Motor neuron (in vitro differentiated cells): ENCODE results near the gene RBBP5. TPM values are rescaled to one million over a fixed set of nuclear protein-coding genes. Genes with fewer than 3 reads are reported as not detected.
A peak's percentile ranks its signal among the peaks of the same experiment; 100 is the strongest.

ENCODE experiments used
- ATAC-seq, 8 experiments: fragments of 200-7000 bp; cut with Tn5 transposase; replicated peaks in 6 of 8; 2 replicates each; pipeline ENCODE4 v1.8.0; 2021; ENCODE audit warnings: mild to moderate bottlenecking in 8 of 8, moderate library complexity in 8 of 8
- H3K27ac ChIP-seq, 2 donors: fragments of 250-450 bp; sonication (Bioruptor Pico); 2 replicates each; pipeline ENCODE4 v1.9.0; 2021; ENCODE audit warnings: antibody characterized with exemption in 2 of 2, mild to moderate bottlenecking in 2 of 2, moderate library complexity in 1 of 2
- H3K4me1 ChIP-seq, 2 donors: fragments of 250-450 bp; sonication (Bioruptor Pico); replicated peaks in 1 of 2; 2 replicates each; pipeline ENCODE4 v1.6.1; 2021; ENCODE audit warnings: antibody characterized with exemption in 2 of 2, mild to moderate bottlenecking in 2 of 2, moderate library complexity in 1 of 2
- H3K4me3 ChIP-seq, 5 donors: fragments of 250-450 bp; sonication (Bioruptor Pico); 2 replicates each; pipeline ENCODE4 v1.9.0; 2021; ENCODE audit warnings: antibody characterized with exemption in 5 of 5, mild to moderate bottlenecking in 5 of 5, moderate library complexity in 4 of 5
- WGBS, 10 experiments: fragments of 450-650 bp; shearing (Covaris generic); methylation state at CpG; one replicate each; pipeline ENCODE4 v1.0.0; 2022; 5-methylcytosine and 5-hydroxymethylcytosine counted together
- in situ Hi-C, 9 experiments: fragments of 400-800 bp; cut with MboI; loops; one replicate each; pipeline ENCODE4 v1.15.0; 2021; ENCODE audit warnings: low sequenced_read_pairs in 9 of 9, low pct_unique_long_range_greater_than_20kb in 2 of 9; ENCODE audit not compliant: unreplicated experiment in 9 of 9
- total RNA-seq, 8 experiments: library from RNA; unstranded; fragments of 300-600 nt; gene quantifications; 2 replicates each; pipeline versions ENCODE4 v1.2.3 to v1.2.4, GENCODE V29; 2022

Gene RBBP5
- total RNA-seq, 8 experiments from 2014 or later: 11.7 to 25.2 (median 17.0) TPM

DNA sequence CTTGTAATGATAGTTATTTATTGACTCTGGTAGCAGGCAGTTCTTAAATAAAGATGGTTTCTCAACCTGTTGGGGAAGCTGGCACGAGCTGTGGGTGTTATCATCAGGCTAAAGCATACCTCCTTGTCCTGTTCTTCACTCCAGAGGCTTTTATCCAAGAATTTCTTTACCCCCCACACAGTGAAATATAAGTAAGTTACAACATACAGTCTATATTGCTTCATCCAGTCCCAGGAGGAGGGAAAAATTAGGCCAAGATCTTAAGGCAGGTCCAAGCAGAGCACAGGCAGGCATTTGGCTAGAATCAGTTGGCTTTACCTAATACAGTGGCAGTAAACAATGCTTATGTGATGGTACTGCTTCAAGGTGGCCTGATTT, 43.9 kb downstream of the RBBP5 start:
- in situ Hi-C loops: no loop called here
- no peak for ATAC-seq
- Histone ChIP-seq H3K4me1 (no peaks in the 10 kb centered on the region), H3K27ac (no peak overlapping the region), H3K4me3 (no peak overlapping the region)
- 60 to 100% (median 80%) methylated on average over 1 of the region's 1 CpG; no CpG with 5 or more reads in 5 of the 10 experiments for WGBS, 10 experiments

DNA sequence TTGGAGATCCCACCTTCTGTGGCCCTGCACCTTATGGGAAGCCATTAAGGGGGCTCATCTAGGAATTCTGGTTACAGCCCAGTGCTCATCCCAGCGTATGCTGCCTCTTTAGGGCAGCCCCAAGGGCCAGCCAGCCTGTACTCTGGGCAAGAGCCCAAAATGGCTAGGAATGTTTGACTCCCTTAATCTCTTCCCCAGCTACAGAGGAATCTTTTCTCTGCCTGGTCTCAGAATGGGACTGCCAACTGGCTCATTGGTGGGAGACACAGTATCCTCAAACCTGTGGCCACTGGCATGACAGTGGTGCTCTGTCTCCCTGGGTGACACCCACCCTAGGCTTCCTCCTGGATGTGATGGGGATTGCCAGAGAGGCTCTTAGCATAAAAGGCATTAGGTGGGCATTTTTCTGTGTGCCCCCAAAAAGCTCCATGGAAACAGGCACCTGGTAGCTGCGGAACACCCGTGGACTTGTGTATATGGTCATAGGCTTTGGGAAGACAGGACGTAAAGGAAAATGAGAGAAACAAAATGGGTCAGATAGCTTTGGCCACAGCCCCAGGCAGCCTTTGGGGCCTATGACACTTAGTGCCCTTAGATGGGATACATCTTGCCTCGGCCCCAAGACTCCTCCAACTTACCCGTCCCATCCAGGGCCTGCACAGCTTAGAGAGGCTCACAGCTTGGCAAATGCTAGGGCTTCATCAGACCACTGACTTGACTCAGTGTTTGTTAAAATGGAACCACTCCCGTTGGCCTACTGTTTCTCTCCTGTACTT, 44.4 kb downstream of the RBBP5 start:
- 40 to 100% (median 84%) methylated on average over 1 to 7 of the region's 7 CpGs; no CpG with 5 or more reads in 1 of the 10 experiments for WGBS, 10 experiments
- Histone ChIP-seq H3K4me3 (no peak overlapping the region), H3K4me1 (no peaks in the 10 kb centered on the region), H3K27ac (no peak overlapping the region)
- in situ Hi-C loops: no loop called here
- ATAC-seq: no peak

GRCh38 chr1:205076245-205076761, 45.5 kb downstream of the RBBP5 start:
- Histone ChIP-seq H3K4me3 (no peak overlapping the region), H3K27ac (no peak overlapping the region), H3K4me1 (no peaks in the 10 kb centered on the region)
- ATAC-seq: no peak
- WGBS, 10 experiments: 50 to 100% (median 80%) methylated on average over 1 to 4 of the region's 4 CpGs; no CpG with 5 or more reads in 5 of the 10 experiments
- in situ Hi-C loops: no loop called here

GRCh38 chr1:205075642-205076155, 46.1 kb downstream of the RBBP5 start:
- no peaks in the 10 kb centered on the region for H3K4me1 ChIP-seq
- in situ Hi-C loops: no loop called here
- H3K4me3 ChIP-seq: no peak overlapping the region
- H3K27ac ChIP-seq: no peak overlapping the region
- 0 to 95% (median 48%) methylated on average over 1 to 5 of the region's 7 CpGs; no CpG with 5 or more reads in 1 of the 10 experiments for WGBS, 10 experiments
- ATAC-seq: no peak

DNA sequence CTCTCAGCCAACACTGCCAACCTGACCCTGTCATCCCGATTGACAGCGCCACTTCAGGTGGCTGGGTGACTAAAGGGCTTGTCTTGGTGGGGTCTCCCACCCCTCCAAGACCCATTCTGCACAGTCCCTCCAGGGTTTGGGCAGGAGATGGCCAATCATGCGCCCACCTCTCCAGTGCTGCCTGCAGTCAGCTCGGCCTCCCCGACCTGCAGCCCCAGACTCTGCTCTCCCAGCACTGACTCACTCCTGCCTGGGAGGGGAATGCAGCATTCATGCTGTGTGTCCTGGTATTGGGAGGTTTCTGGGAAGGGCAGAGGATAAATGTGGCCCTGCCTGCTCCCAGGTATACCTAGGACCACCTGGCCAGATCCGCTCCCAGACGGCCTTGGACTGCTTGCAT, 47.3 kb downstream of the RBBP5 start:
- in situ Hi-C loops: loop anchor here in 1 of 9 experiments (25.0 kb wide), 1 partner anchor 112 kb away; no protein-coding TSS in a partner anchor
- ATAC-seq: peak in 1 of 8 experiments; percentile 9
- no peak overlapping the region for H3K4me3 ChIP-seq
- no peak overlapping the region for H3K27ac ChIP-seq
- no peaks in the 10 kb centered on the region for H3K4me1 ChIP-seq
- WGBS, 10 experiments: 80 to 92% (median 87%) methylated on average over 2 to 6 of the region's 7 CpGs; no CpG with 5 or more reads in 6 of the 10 experiments

- H3K4me3 ChIP-seq: no peak overlapping the region
Observed at GRCh38 chr1:205074084-205074483, 47.7 kb downstream of the RBBP5 start.

GRCh38 chr1:205073511-205073910, 48.3 kb downstream of the RBBP5 start:
- 51 to 100% (median 87%) methylated on average over 1 to 11 of the region's 12 CpGs; no CpG with 5 or more reads in 2 of the 10 experiments for WGBS, 10 experiments
- H3K27ac ChIP-seq: no peak overlapping the region
- no peaks in the 10 kb centered on the region for H3K4me1 ChIP-seq
- peak in 4 of 8 experiments; percentile 6 to 82 (median 46) for ATAC-seq
- in situ Hi-C loops: loop anchor here in 1 of 9 experiments (25.0 kb wide), 1 partner anchor 111 kb away; no protein-coding TSS in a partner anchor
- H3K4me3 ChIP-seq: no peak overlapping the region

More at GRCh38 chr1:205074084-205074483, 47.7 kb downstream of the RBBP5 start:
- in situ Hi-C loops: loop anchor here in 1 of 9 experiments (25.0 kb wide), 1 partner anchor 112 kb away; no protein-coding TSS in a partner anchor
- 83 to 100% (median 89%) methylated on average over 6 to 11 of the region's 11 CpGs; no CpG with 5 or more reads in 6 of the 10 experiments for WGBS, 10 experiments
- H3K27ac ChIP-seq: no peak overlapping the region
- no peaks in the 10 kb centered on the region for H3K4me1 ChIP-seq
- peak in 1 of 8 experiments; percentile 9 for ATAC-seq

- 60 to 88% (median 78%) methylated on average over 3 to 6 of the region's 8 CpGs; no CpG with 5 or more reads in 6 of the 10 experiments for WGBS, 10 experiments
- H3K4me1 ChIP-seq: no peaks in the 10 kb centered on the region
- ATAC-seq: no peak
- no peak overlapping the region for H3K4me3 ChIP-seq
- no peak overlapping the region for H3K27ac ChIP-seq
- in situ Hi-C loops: loop anchor here in 1 of 9 experiments (25.0 kb wide), 1 partner anchor 111 kb away; no protein-coding TSS in a partner anchor
Observed at GRCh38 chr1:205072881-205073280, 48.9 kb downstream of the RBBP5 start.

DNA sequence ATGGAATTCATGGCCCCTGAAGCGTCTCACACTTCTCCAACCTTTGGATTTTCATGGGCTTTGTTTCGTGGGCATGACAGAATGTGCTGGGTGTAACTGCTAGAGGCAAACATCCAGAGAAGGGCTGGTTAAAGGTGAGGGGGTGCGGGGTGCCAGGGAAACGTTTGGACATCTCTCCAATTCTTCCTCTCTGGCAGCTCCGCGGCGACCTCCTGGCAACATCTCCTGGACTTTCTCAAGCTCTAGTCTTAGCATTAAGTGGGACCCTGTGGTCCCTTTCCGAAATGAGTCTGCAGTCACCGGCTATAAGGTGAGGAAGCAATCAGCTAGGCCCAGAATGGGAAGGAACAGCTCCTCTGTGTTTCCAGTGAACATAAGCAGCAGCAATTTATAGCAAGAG, 49.5 kb downstream of the RBBP5 start:
- 60 to 92% (median 84%) methylated on average over 1 to 9 of the region's 9 CpGs; no CpG with 5 or more reads in 4 of the 10 experiments for WGBS, 10 experiments
- H3K27ac ChIP-seq: no peak overlapping the region

GRCh38 chr1:205071801-205072200, 50.0 kb downstream of the RBBP5 start:
- no peak for ATAC-seq
- Histone ChIP-seq H3K27ac (no peak overlapping the region), H3K4me1 (no peaks in the 10 kb centered on the region), H3K4me3 (no peak overlapping the region)
- in situ Hi-C loops: loop anchor here in 1 of 9 experiments (25.0 kb wide), 1 partner anchor 110 kb away; no protein-coding TSS in a partner anchor
- WGBS, 10 experiments: 81 to 100% (median 96%) methylated on average over 2 to 9 of the region's 12 CpGs; no CpG with 5 or more reads in 6 of the 10 experiments

More for the DNA sequence above, 49.5 kb downstream of the RBBP5 start:
- Histone ChIP-seq H3K4me3 (no peak overlapping the region), H3K4me1 (no peaks in the 10 kb centered on the region)
- in situ Hi-C loops: loop anchor here in 1 of 9 experiments (25.0 kb wide), 1 partner anchor 110 kb away; no protein-coding TSS in a partner anchor
- ATAC-seq: peak in 1 of 8 experiments; percentile 27

DNA sequence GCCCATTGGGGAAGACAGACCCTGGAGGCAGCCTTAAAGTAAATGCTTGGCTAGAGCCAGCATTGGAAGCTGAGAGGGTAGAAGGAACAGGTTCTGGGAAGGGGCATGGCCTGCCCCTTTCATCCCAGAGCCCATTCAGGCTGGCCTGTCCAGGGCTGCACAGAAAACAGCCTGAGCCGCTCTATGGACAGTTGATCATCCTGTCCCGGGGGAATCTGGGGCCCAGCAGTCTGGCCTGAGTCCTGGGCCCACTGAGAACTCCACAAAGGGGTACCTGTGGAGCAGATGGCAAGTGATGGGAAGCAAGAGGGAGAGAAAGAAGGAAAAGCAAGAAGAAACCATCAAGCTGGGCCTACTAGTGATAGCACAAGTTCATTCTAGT, 50.8 kb downstream of the RBBP5 start:
- ATAC-seq: no peak
- Histone ChIP-seq H3K4me1 (no peaks in the 10 kb centered on the region), H3K4me3 (no peak overlapping the region), H3K27ac (no peak overlapping the region)
- in situ Hi-C loops: loop anchor here in 1 of 9 experiments (25.0 kb wide), 1 partner anchor 109 kb away; no protein-coding TSS in a partner anchor
- 64 to 100% (median 97%) methylated on average over 1 to 2 of the region's 2 CpGs; no CpG with 5 or more reads in 4 of the 10 experiments for WGBS, 10 experiments

DNA sequence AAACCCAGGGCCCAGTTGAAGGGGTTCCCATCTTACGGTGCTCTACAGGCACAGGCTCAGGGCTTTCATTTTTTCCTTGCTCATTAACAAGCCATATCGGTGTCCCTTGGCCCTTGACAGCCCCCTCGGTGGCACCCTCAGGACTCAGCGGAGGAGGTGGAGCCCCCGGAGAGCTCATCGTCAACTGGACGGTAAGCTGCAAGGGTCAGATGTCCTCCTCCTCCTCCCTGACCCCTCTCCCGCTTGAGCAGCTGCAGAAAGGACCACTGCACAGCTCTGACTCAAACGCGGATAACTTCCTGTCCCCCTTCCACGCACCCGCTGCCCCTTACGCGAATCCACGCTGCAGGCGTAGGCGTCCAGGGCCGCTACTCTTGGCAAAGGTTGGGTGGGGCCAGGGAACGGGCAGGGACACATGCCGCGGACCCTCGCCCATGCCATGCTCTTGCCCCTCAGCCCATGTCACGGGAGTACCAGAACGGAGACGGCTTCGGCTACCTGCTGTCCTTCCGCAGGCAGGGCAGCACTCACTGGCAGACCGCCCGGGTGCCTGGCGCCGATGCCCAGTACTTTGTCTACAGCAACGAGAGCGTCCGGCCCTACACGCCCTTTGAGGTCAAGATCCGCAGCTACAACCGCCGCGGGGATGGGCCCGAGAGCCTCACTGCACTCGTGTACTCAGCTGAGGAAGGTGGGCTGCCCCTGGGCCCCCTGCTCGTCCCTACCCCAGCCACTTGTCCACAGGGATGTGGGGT, 52.2 kb downstream of the RBBP5 start:
- Histone ChIP-seq H3K4me3 (no peak overlapping the region), H3K27ac (no peak overlapping the region), H3K4me1 (no peaks in the 10 kb centered on the region)
- 65 to 98% (median 79%) methylated on average over 4 to 28 of the region's 42 CpGs; no CpG with 5 or more reads in 4 of the 10 experiments for WGBS, 10 experiments
- ATAC-seq: no peak
- in situ Hi-C loops: loop anchor here in 4 of 9 experiments (10.0 to 25.0 kb wide), 3 partner anchors 75 to 107 kb away; no protein-coding TSS in a partner anchor
